Measurements from ENCODE around the gene PGM2.

DNA sequence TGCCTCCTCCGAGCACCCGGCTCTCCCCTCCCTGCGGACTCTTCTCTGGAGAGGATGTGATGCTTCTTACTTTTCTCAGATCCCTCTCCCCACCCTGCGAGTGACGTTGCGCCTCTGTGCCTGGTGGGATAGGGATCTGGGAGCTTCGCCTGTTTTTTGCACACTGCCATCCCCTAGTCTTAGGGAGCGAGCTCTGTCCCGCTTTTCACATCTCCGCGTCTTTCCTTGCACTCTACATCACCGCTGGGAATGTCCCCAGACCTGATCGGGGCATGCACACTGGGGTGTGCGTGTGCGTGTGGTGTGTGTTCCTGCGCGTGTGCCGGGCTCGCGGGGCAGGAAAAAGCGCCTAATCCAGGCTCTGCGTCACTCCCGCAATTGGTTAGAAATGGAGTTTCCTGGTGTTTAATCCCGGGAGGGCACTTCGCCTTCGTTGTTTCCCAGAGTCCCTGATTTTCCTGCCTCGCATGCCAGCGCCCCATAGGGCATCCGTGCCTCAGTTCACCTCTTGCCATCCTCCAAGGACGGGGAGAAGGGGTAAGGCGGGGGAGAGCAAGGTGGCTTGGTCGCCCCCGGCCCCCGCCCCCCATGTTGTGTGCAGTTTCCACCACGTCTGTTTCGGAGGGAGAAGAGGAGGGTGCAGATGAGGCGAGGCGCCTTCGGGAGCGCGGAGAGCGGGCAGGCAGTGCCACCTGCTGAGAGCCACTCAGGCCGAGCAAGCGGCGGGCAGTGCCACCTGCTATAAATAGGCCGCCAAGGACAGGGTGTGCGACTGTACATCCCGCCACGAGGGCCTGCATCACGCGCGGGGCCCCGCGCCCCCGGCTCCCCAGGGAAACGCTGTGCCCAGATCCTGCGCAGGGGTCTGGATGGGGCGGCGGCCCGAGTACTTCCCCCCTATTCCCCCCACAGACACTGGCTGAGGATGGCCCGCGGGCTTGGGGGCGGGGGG lies 63.6 kb downstream of the PGM2 start:
- TF ChIP-seq POLR2A (IDR thresholded peaks at IDR 0.05; ENCODE audit: low read depth, low read length) (no peak), POLR2AphosphoS5 (IDR thresholded peaks at IDR 0.05; ENCODE audit: low read depth, low read length) (no peak)
